Renal cortex interstitium (tissue), 11 donors: Measurements from ENCODE around the gene CFAP206. TPM values are rescaled to one million over a fixed set of nuclear protein-coding genes. Genes with fewer than 3 reads are reported as not detected.
A peak's percentile ranks its signal among the peaks of the same experiment; 100 is the strongest.

Source experiments
- DNase-seq, 11 donors: peaks; one replicate each; pipeline ENCODE4 v3.0.0-alpha.2; 2013; ENCODE audit warnings: low read depth in 9 of 11, low spot score in 4 of 11; ENCODE audit errors: extremely low read depth in 1 of 11
- polyA plus RNA-seq, 3 donors: library from polyadenylated mRNA; unstranded; fragments of 120-200 nt; gene quantifications; one replicate each; pipeline ENCODE4 v1.2.1, GENCODE V29; 2013; ENCODE audit not compliant: insufficient read length in 3 of 3

CFAP206 gene
- polyA plus RNA-seq, 3 donors = 2.9 to 3.5 (median 3.2) TPM

DNA sequence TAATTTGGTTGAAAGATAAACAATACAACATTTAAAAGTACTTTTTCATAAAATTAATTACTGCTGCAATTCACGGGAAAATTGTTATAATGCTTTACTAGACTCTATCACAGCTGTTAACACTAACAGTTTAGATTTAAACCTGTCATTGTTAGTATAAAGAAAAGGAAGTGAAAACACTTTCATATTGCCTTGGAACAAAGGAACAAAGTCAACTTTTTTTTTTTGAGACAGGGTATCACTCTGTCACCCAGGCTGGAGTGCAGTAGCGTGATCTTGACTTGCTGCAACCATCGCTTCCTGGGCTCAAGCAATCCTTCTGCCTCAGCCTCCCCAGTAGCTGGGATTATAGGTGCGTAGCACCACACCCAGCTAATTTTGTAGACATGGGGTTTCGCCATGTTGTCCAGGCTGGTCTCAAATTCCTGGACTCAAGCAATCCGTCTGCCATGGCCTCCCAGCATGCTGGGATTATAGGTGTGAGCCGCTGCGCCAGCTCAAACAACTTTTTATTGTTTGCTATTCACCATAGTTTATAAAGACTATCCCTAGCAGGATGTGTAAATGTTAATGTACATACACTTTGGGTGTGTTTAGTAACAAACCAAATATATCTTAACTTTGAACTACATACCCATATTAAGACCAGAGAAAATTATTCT is 87.1 kb downstream of the CFAP206 start:
- DNase-seq = no peak

- DNase-seq = no peak
Measured at GRCh38 chr6:87498048-87498447, 90.3 kb downstream of the CFAP206 start.

DNA sequence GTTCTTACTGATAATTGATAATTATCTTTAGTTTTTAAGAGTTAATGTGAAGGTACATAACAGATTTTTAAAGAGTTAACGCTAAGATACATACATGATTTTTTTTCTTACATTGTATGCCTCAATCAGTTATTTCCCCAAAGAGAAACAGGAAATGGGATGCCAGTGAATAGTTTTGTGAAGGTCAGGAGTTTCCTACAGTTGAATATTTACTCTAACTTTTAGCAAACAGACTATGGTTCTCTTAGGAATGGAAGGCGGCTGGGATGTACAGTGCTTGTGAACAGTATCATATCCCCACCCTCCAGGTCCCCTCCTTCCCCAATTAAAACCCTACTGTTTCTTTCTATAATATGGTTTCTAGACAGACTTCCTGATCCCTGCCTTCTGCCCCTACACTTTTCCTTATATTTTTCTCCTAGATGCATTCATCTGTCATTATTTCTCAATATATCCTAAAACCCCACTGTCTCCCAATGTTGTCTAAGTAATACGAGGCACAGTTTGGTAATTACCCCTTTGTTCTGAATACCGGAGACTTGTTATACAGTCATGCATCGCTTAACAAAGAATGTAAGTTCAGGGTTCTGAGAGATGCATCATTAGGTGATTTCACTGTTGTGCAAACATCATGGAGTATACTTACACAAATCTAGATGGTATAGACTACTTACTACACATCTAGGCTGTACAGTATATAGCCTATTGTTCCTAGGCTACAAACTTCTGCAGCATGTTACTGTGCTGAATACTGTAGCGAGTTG is 94.2 kb downstream of the CFAP206 start:
- peak in 2 of 11 donors; percentile 1 to 12 for DNase-seq

- peak in 3 of 11 donors; percentile 12 to 13 (median 13) for DNase-seq
Measured at GRCh38 chr6:87504441-87504840, 96.7 kb downstream of the CFAP206 start.

Other genes with a start within 250 kb of the CFAP206 start
- 10 to 100 TPM; 16.3 to 22.6 (median 20.9) TPM for gene SMIM8, start 85.4 kb upstream of the CFAP206 start, polyA plus RNA-seq
- under 1 TPM in 2 of 3 donors, not detected in 1; 0.14 to 0.41 TPM for gene GJB7, start 78.7 kb upstream of the CFAP206 start, polyA plus RNA-seq
- 1 to 10 TPM; 2.7 to 7.5 (median 3.0) TPM for gene C6orf163, start 63.2 kb upstream of the CFAP206 start, polyA plus RNA-seq
- 10 to 100 TPM; 37.8 to 49.8 (median 38.3) TPM for gene SLC35A1, start 65.0 kb downstream of the CFAP206 start, polyA plus RNA-seq
- 10 to 100 TPM; 51.4 to 63.4 (median 60.9) TPM for gene RARS2, start 182.0 kb downstream of the CFAP206 start, polyA plus RNA-seq
- 10 to 100 TPM; 36.4 to 46.5 (median 37.2) TPM for gene ORC3, start 182.2 kb downstream of the CFAP206 start, polyA plus RNA-seq